Measurements from ENCODE around the gene APOL1.
"Not testable (repeated sequence)": the region's sequence is repeated elsewhere in the genome, so short reads cannot be mapped to it uniquely, and the experiment has no call there.

Gene APOL1

DNA sequence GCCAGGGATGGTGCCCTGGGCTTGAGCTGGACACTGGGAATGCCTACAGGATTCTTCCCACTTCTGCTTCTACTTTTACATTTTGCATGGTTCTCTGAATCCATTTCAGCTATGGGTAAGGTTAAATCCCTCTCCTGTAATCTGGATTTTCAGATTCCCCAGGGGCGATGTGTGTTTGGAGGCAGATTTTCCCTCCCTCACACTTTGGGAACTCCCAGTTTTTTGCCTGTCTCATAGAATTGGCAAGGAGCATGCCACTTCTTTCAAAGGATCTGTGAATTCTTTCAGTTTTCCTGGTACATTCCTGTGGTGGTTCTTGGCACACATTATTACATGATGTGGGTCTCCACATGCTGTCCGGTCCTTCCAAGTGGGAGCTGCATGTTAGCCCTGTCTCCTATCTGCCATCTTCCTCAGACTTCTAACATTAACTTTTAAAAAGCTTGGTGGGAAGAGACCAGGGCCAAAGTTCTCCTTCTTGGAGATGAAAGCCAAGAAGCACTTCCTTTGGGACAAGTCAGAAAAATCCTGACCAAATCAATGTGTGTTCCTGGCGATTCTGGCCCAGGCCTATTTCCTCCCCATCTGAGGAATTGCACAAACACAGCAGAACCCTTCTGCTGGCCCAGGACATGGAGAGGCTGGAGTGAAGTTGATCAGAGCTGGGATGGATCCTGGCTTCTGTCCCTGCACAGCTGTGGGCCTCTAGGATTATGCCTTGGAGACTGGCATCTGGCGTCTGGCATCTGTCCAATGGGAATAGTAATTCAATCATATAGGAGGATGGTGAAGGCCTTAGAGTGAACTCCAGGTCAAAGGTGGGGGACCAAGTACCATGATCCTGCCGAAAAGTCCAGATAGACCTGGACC lies 8.2 kb upstream of the APOL1 start:
- peak; percentile 54 to 86 for DNase-seq (ENCODE audit: low read depth in 2 of 2)
- no peak overlapping the region for H3K4me3 ChIP-seq (replicated peaks in 1 of 2; ENCODE audit: low read depth in 2 of 2, low read length in 2 of 2)
- TF ChIP-seq, protein P1, sequence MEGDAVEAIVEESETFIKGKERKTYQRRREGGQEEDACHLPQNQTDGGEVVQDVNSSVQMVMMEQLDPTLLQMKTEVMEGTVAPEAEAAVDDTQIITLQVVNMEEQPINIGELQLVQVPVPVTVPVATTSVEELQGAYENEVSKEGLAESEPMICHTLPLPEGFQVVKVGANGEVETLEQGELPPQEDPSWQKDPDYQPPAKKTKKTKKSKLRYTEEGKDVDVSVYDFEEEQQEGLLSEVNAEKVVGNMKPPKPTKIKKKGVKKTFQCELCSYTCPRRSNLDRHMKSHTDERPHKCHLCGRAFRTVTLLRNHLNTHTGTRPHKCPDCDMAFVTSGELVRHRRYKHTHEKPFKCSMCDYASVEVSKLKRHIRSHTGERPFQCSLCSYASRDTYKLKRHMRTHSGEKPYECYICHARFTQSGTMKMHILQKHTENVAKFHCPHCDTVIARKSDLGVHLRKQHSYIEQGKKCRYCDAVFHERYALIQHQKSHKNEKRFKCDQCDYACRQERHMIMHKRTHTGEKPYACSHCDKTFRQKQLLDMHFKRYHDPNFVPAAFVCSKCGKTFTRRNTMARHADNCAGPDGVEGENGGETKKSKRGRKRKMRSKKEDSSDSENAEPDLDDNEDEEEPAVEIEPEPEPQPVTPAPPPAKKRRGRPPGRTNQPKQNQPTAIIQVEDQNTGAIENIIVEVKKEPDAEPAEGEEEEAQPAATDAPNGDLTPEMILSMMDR (IDR thresholded peaks at IDR 0.05; ENCODE audit: low read depth, low read length), result no peak

DNA sequence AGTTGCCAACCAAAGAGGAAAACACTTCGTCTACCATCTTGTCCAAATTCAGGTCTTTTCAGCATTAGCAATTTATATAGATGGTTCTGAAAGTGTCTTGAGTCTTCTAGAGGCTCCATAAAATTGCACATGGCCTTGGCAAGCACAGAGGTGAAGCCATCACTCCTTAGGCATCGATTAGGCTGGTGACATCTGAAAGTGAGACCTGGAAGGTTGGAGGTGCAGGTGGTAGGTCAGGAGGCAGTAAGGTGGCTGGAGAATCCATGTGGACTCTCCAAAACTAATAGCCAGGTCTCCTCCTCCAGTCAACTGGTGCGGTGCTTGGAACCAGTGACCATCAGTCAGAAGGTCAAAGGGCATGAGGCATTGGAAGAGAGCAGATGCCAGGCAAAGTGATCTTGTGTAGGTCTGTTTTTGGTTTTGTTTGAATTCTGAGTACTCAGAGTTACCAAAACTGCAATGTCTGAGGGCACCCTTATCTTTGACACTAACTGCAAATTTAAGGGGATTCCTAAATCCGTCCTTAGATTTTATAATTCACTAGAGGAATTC lies 7.1 kb upstream of the APOL1 start:
- no peak for DNase-seq (ENCODE audit: low read depth in 2 of 2)
- TF ChIP-seq, protein P1 (IDR thresholded peaks at IDR 0.05; ENCODE audit: low read depth, low read length), result no peak
- H3K4me3 ChIP-seq (replicated peaks in 1 of 2; ENCODE audit: low read depth in 2 of 2, low read length in 2 of 2), result no peak overlapping the region

DNA sequence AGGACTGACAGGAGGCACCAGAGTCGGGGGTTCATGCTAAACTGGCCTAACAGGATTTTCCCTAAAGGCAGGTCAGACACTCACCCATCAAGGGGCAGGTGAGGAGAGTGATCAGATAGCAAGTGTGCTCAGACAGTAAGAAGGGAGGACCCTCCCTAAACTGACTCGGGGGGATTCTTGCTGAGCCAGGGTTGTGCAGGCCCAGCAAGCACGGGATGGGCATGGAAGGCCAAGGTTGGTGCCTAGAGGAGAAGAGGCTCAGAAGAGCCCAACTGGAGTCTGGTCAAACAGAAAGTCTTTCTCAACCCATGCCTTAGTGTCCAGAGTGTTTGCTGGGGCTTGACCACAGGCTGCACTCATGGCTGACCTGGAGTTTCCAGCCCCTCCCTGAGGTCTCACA lies 6.2 kb upstream of the APOL1 start:
- no peak for DNase-seq (ENCODE audit: low read depth in 2 of 2)
- TF ChIP-seq, protein P1 (IDR thresholded peaks at IDR 0.05; ENCODE audit: low read depth, low read length), result no peak
- H3K4me3 ChIP-seq (replicated peaks in 1 of 2; ENCODE audit: low read depth in 2 of 2, low read length in 2 of 2), result no peak overlapping the region

DNA sequence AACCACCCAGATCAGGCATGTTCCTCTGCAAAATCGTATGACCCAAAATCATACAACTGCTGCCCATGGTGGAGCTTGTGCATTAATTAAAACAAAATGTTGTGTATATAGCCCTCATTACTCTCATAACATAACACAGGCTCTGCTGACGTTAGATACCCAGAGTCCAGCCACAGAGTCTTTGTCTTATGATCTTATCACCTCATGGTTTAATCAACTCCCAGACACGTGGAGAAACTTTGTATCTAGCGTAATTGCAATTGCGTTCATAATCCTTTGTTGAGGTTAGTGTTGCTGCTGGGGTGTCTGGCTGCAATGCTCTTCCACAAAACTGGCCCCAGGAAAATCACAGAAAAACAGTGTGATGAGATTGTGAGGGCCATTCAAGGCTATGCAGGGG lies 5.0 kb upstream of the APOL1 start:
- H3K4me3 ChIP-seq (replicated peaks in 1 of 2; ENCODE audit: low read depth in 2 of 2, low read length in 2 of 2), result no peak overlapping the region
- DNase-seq (ENCODE audit: low read depth in 2 of 2), result no peak
- TF ChIP-seq, protein P1 (IDR thresholded peaks at IDR 0.05; ENCODE audit: low read depth, low read length), result no peak

DNA sequence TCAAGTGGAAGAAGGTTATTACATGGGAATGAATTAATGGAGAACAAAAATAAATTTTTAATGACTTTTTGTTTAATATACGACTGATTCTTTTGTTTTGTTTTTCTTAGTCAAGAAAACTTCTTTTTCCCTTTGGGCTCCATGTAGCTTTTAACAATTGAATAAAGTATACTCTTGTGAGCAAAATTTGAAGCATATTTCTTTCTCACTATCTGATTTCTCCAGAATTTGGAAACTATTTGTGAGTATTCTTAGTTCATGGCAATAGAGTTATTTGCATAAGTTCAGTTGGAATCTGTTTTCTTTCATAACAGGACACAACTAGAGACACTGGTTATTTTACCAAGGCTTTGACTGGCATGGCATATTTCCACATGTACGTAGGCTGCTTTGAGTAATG lies 3.8 kb upstream of the APOL1 start:
- no peak for DNase-seq (ENCODE audit: low read depth in 2 of 2)
- H3K4me3 ChIP-seq (replicated peaks in 1 of 2; ENCODE audit: low read depth in 2 of 2, low read length in 2 of 2), result no peak overlapping the region
- TF ChIP-seq, protein P1 (IDR thresholded peaks at IDR 0.05; ENCODE audit: low read depth, low read length), result no peak

DNA sequence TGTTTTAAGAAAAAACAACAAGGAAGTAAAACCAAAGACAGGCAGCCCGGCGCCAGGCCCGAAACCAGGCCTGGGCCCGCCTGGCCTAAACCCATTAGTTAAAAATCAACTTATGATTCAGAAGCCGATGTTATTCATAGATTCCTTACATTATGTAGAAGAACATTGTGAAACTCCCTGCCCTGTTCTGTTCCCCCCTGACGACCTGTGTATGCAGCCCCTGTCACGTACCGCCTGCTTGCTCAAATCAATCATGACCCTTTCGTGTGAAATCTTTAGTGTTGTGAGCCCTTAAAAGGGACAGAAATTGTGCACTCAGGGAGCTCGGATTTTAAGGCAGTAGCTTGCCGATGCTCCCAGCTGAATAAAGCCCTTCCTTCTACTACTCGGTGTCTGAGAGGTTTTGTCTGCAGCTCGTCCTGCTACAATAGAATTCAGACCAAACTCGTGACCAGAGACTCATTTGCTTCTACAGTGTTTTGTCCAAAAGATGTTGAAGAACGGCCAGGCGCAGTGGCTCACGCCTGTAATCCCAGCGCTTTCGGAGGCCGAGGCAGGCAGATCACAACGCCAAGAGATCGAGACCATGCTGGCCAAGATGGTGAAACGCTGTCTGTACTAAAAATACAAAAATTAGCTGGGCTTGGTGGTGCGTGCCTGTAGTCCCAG lies 2.5 kb upstream of the APOL1 start:
- not testable (repeated sequence) for DNase-seq (ENCODE audit: low read depth in 2 of 2); H3K4me3 ChIP-seq (replicated peaks in 1 of 2; ENCODE audit: low read depth in 2 of 2, low read length in 2 of 2)

DNA sequence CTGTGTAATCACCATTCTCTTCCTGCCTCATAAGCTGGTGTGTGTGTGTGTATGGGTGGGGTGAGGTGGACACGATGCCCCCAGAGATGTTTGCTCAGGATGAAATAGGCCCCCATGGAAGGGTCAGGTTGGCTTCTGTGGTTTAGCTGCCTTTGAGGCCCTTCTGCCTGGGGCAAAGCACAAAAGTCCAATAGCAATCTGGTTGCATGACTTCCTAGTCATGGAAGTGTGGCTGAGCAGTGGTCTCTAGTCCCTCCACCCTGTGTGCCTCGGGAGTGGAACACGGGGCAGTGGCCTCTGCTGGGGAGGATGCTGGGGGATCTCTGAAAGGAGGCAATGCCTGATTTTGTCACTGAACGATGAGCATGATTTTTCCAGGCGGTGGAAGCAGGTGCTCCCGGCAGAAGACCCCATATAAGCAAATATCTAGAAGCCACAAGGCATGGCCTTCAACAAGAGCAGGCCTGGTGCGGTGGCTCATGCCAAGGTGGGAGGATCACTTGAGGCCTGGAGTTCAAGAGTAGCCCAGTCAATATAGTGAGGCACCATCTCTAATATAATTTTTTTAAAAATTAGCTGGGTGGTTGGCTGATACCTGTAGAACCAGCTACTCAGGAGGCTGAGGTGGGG lies 839 bp upstream of the APOL1 start:
- not testable (repeated sequence) for H3K4me3 ChIP-seq (replicated peaks in 1 of 2; ENCODE audit: low read depth in 2 of 2, low read length in 2 of 2); DNase-seq (ENCODE audit: low read depth in 2 of 2)
